Measurements from ENCODE around the gene TMEM179. TPM values are rescaled to one million over a fixed set of nuclear protein-coding genes. Genes with fewer than 3 reads are reported as not detected.

Gene TMEM179
- total RNA-seq, 1 experiment from 2014 or later: not detected

DNA sequence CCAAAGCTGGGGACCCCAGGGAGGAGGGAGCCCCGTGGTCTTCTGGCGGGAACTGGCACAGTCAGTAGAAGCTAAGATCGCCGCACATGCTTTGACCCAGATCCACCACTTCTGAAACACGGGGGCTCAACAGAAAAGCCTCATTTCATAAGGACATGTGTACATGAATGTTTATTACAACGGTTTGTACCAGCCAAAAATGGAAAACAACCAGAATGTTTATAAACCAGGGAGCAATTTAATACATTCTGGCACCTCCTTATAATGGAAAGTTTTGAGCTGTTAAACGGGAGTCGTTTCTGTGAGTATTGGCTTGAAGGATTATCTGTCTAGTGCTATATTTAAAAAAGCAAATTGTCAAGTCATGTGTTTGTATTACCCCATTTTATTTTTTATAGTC lies 7.3 kb upstream of the TMEM179 start:
- H3K36me3 ChIP-seq (ENCODE audit: low read depth, low read length): no peaks in the 10 kb centered on the region
- intact Hi-C loops (cut with micrococcal nuclease): no loop called here
- H3K4me1 ChIP-seq (ENCODE audit: insufficient read depth, low read length): no peaks in the 10 kb centered on the region
- ChIA-PET CTCF (no interaction called here), POLR2A (ENCODE audit: unreplicated experiment) (no interaction called here)
- H2AFZ ChIP-seq (ENCODE audit: low read length): no peak overlapping the region
- no peaks in the 10 kb centered on the region for H3K9me3 ChIP-seq (ENCODE audit: low read length)
- H3K9ac ChIP-seq (ENCODE audit: low read length): no peak overlapping the region
- no peak overlapping the region for H3K4me2 ChIP-seq (ENCODE audit: low read length)
- no peaks in the 10 kb centered on the region for H4K20me1 ChIP-seq (ENCODE audit: low read length)
- ATAC-seq (no peak), DNase-seq (no peak)
- H3K4me3 ChIP-seq (ENCODE audit: low read length): no peak overlapping the region
- BruUV-seq (replicated peaks): no TSS peak
- no peaks in the 10 kb centered on the region for H3F3A ChIP-seq (ENCODE audit: low read length, unreplicated experiment)
- H3K9me2 ChIP-seq (replicated peaks; ENCODE audit: low read length): no peaks in the 10 kb centered on the region
- H3K27me3 ChIP-seq (ENCODE audit: low read length): peaks cover 67% of the 10 kb centered on the region
- TF ChIP-seq EZH2phosphoT487 (IDR thresholded peaks at IDR 0.05; ENCODE audit: borderline replicate concordance, low read length): no peak
- TF ChIP-seq, protein P1, sequence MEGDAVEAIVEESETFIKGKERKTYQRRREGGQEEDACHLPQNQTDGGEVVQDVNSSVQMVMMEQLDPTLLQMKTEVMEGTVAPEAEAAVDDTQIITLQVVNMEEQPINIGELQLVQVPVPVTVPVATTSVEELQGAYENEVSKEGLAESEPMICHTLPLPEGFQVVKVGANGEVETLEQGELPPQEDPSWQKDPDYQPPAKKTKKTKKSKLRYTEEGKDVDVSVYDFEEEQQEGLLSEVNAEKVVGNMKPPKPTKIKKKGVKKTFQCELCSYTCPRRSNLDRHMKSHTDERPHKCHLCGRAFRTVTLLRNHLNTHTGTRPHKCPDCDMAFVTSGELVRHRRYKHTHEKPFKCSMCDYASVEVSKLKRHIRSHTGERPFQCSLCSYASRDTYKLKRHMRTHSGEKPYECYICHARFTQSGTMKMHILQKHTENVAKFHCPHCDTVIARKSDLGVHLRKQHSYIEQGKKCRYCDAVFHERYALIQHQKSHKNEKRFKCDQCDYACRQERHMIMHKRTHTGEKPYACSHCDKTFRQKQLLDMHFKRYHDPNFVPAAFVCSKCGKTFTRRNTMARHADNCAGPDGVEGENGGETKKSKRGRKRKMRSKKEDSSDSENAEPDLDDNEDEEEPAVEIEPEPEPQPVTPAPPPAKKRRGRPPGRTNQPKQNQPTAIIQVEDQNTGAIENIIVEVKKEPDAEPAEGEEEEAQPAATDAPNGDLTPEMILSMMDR (conservative IDR thresholded peaks at IDR 0.05; ENCODE audit: low read depth, low read length): no peak
- TF ChIP-seq EZH2 (IDR thresholded peaks at IDR 0.05; ENCODE audit: low read length, unreplicated experiment): no peak
- H3K27ac ChIP-seq (ENCODE audit: low read length): no peak overlapping the region
- no peaks in the 10 kb centered on the region for H3K79me2 ChIP-seq (ENCODE audit: low read length)

DNA sequence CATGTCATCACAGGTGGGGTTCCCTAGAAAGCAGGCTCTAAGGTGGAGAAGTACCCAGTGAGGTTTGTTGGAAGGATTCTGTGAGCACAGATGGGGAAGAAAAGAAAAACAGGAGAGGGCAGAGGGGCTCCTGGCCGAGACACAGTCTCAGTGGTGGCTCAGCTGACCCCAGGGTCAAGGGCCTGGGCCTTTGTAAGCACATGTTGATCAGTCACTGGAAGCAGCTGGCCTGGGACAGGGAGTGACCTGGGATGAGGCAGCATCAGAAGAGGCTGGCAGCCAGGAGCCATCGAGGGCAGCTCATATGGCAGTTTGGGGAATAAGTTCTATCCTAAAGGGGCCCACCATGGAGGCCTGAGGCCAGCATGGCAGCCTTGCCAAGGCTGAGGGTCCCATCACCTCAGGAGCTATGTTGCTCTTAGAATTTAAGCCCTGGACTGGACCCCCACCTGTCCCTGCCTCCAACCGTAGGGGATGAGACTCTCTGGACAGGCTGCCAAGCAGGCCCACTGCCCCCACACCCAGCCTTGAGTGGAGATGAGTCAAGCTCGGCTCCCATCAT lies 6.3 kb upstream of the TMEM179 start:
- CTCF ChIA-PET: no interaction called here
- H3K9ac ChIP-seq (ENCODE audit: low read length): no peak overlapping the region
- no peaks in the 10 kb centered on the region for H3K4me1 ChIP-seq (ENCODE audit: insufficient read depth, low read length)
- BruUV-seq (replicated peaks): no TSS peak
- ATAC-seq (no peak), DNase-seq (no peak)
- no peak overlapping the region for H2AFZ ChIP-seq (ENCODE audit: low read length)
- H3K4me3 ChIP-seq (ENCODE audit: low read length): no peak overlapping the region
- peaks cover 68% of the 10 kb centered on the region for H3K27me3 ChIP-seq (ENCODE audit: low read length)
- H3F3A ChIP-seq (ENCODE audit: low read length, unreplicated experiment): no peaks in the 10 kb centered on the region
- H3K4me2 ChIP-seq (ENCODE audit: low read length): no peak overlapping the region
- no peaks in the 10 kb centered on the region for H3K36me3 ChIP-seq (ENCODE audit: low read depth, low read length)
- H3K9me3 ChIP-seq (ENCODE audit: low read length): no peaks in the 10 kb centered on the region
- no peaks in the 10 kb centered on the region for H3K79me2 ChIP-seq (ENCODE audit: low read length)
- intact Hi-C loops (cut with micrococcal nuclease): no loop called here
- no peaks in the 10 kb centered on the region for H3K9me2 ChIP-seq (replicated peaks; ENCODE audit: low read length)
- no peaks in the 10 kb centered on the region for H4K20me1 ChIP-seq (ENCODE audit: low read length)
- TF ChIP-seq, protein P1 (conservative IDR thresholded peaks at IDR 0.05; ENCODE audit: low read depth, low read length): no peak
- TF ChIP-seq EZH2 (IDR thresholded peaks at IDR 0.05; ENCODE audit: low read length, unreplicated experiment): no peak
- no peak for TF ChIP-seq EZH2phosphoT487 (IDR thresholded peaks at IDR 0.05; ENCODE audit: borderline replicate concordance, low read length)
- POLR2A ChIA-PET (ENCODE audit: unreplicated experiment): interaction anchor here (0.7 kb wide), 1 partner anchor 478 kb away, joined by 4 read pairs; no protein-coding TSS in a partner anchor
- no peak overlapping the region for H3K27ac ChIP-seq (ENCODE audit: low read length)

DNA sequence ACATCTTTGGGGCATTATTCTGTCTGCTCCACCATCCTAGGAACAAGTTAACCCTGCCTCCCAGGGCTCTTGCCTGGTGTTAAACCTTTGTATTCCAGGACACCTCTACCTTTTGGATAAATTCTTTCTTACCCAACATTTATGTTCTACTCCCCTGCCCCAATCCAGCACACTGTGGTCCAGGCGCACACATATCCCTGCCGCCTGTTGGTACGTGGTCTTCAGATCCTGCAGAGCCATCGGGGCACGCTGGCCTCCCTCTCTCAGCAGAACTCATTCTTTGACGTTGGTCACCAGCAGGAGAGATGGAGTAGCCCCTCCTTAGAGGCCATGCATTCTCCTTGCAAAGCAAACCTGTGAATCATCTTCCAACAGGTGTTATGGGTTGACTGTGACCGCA lies 5.1 kb upstream of the TMEM179 start:
- ChIA-PET CTCF (no interaction called here), POLR2A (ENCODE audit: unreplicated experiment) (no interaction called here)
- no peak overlapping the region for H3K4me2 ChIP-seq (ENCODE audit: low read length)
- DNase-seq: no peak
- H3F3A ChIP-seq (ENCODE audit: low read length, unreplicated experiment): no peaks in the 10 kb centered on the region
- H3K27me3 ChIP-seq (ENCODE audit: low read length): peaks cover 73% of the 10 kb centered on the region
- H3K4me1 ChIP-seq (ENCODE audit: insufficient read depth, low read length): no peaks in the 10 kb centered on the region
- H3K27ac ChIP-seq (ENCODE audit: low read length): no peak overlapping the region
- no peaks in the 10 kb centered on the region for H3K9me2 ChIP-seq (replicated peaks; ENCODE audit: low read length)
- no peaks in the 10 kb centered on the region for H4K20me1 ChIP-seq (ENCODE audit: low read length)
- no TSS peak for BruUV-seq (replicated peaks)
- no peak for ATAC-seq
- intact Hi-C loops (cut with micrococcal nuclease): no loop called here
- no peak overlapping the region for H3K4me3 ChIP-seq (ENCODE audit: low read length)
- H2AFZ ChIP-seq (ENCODE audit: low read length): no peak overlapping the region
- no peak for TF ChIP-seq EZH2phosphoT487 (IDR thresholded peaks at IDR 0.05; ENCODE audit: borderline replicate concordance, low read length)
- TF ChIP-seq, protein P1 (conservative IDR thresholded peaks at IDR 0.05; ENCODE audit: low read depth, low read length): no peak
- no peak for TF ChIP-seq EZH2 (IDR thresholded peaks at IDR 0.05; ENCODE audit: low read length, unreplicated experiment)
- no peaks in the 10 kb centered on the region for H3K36me3 ChIP-seq (ENCODE audit: low read depth, low read length)
- no peaks in the 10 kb centered on the region for H3K9me3 ChIP-seq (ENCODE audit: low read length)
- no peak overlapping the region for H3K9ac ChIP-seq (ENCODE audit: low read length)
- no peaks in the 10 kb centered on the region for H3K79me2 ChIP-seq (ENCODE audit: low read length)
